ENCODE results near the gene C9orf85.

GRCh38 chr9:71984831-71985281 is 73.4 kb downstream of the C9orf85 start:
- TF ChIP-seq, protein P1, sequence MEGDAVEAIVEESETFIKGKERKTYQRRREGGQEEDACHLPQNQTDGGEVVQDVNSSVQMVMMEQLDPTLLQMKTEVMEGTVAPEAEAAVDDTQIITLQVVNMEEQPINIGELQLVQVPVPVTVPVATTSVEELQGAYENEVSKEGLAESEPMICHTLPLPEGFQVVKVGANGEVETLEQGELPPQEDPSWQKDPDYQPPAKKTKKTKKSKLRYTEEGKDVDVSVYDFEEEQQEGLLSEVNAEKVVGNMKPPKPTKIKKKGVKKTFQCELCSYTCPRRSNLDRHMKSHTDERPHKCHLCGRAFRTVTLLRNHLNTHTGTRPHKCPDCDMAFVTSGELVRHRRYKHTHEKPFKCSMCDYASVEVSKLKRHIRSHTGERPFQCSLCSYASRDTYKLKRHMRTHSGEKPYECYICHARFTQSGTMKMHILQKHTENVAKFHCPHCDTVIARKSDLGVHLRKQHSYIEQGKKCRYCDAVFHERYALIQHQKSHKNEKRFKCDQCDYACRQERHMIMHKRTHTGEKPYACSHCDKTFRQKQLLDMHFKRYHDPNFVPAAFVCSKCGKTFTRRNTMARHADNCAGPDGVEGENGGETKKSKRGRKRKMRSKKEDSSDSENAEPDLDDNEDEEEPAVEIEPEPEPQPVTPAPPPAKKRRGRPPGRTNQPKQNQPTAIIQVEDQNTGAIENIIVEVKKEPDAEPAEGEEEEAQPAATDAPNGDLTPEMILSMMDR (IDR thresholded peaks at IDR 0.05; ENCODE audit: low read length) = no peak
- TF ChIP-seq EZH2phosphoT487 (IDR thresholded peaks at IDR 0.05; ENCODE audit: low read length) (no peak), EZH2 (optimal IDR thresholded peaks at IDR 0.05; ENCODE audit: low read depth, low read length) (no peak)

Measured in MM.1S (cell line).